HepG2 (cell line): Measurements from ENCODE around the gene BTD. TPM values are rescaled to one million over a fixed set of nuclear protein-coding genes. Genes with fewer than 3 reads are reported as not detected.

Experiments
- AGO2 ChIP-seq: fragments of 200-400 bp; formaldehyde crosslinking; optimal IDR thresholded peaks from 2 replicates; pipeline ENCODE3; 2017; ENCODE audit warnings: mild to moderate bottlenecking, low read depth, low read length, moderate library complexity
- ARID5B ChIP-seq: IDR thresholded peaks from 2 replicates; pipeline ENCODE4 v1.4.0; 2020; ENCODE audit warnings: mild to moderate bottlenecking, missing genetic modification reagents
- ETV5 ChIP-seq: IDR thresholded peaks from 2 replicates; pipeline ENCODE4 v1.6.1; 2018; ENCODE audit warnings: missing biosample characterization, missing genetic modification reagents, inconsistent platforms, borderline replicate concordance
- FOSL2 ChIP-seq: sonication (generic); formaldehyde crosslinking; IDR thresholded peaks from 2 replicates; pipeline ENCODE4 v1.4.0; 2020; ENCODE audit warnings: missing genetic modification reagents
- HNF4G ChIP-seq, 2 experiments: sonication (generic) in 1 of 2; formaldehyde crosslinking in 1 of 2; IDR thresholded peaks; 2 replicates each; pipeline versions ENCODE4 v1.4.0 to v1.6.1; 2011 to 2020; ENCODE audit warnings: borderline replicate concordance in 2 of 2, low read depth in 2 of 2, mild to moderate bottlenecking in 2 of 2, low read length in 1 of 2, missing genetic modification reagents in 1 of 2, moderate library complexity in 1 of 2
- LCORL ChIP-seq, 2 experiments: fragments of 450-650 bp in 1 of 2; sonication (generic) in 1 of 2; formaldehyde crosslinking in 1 of 2; IDR thresholded peaks; 2 replicates each; pipeline versions ENCODE4 v1.5.0 to v1.6.1; 2017 to 2020; ENCODE audit warnings: antibody characterized with exemption in 1 of 2, missing genetic modification reagents in 1 of 2
- MAFF ChIP-seq: IDR thresholded peaks from 2 replicates; pipeline ENCODE4 v1.6.1; 2011; ENCODE audit warnings: low read depth, low read length, improper control_type of control experiment
- MAX ChIP-seq: IDR thresholded peaks from 2 replicates; pipeline ENCODE4 v1.6.1; 2012; ENCODE audit warnings: inconsistent platforms
- MLXIP ChIP-seq: sonication (generic); formaldehyde crosslinking; IDR thresholded peaks from 2 replicates; pipeline ENCODE4 v1.9.0; 2021; ENCODE audit warnings: missing genetic modification reagents, borderline replicate concordance
- RERE ChIP-seq: IDR thresholded peaks from 2 replicates; pipeline ENCODE4 v1.6.1; 2016; ENCODE audit warnings: low read depth, missing genetic modification reagents, missing compliant biosample characterization
- SAP130 ChIP-seq: IDR thresholded peaks from 2 replicates; pipeline ENCODE4 v1.6.1; 2016; ENCODE audit warnings: low read depth
- STAT6 ChIP-seq: sonication (generic); formaldehyde crosslinking; IDR thresholded peaks from 2 replicates; pipeline ENCODE4 v1.4.0; 2020; ENCODE audit warnings: missing genetic modification reagents, mild to moderate bottlenecking, borderline replicate concordance
- ZNF256 ChIP-seq: sonication (generic); formaldehyde crosslinking; conservative IDR thresholded peaks from 2 replicates; pipeline ENCODE4 v1.4.0; 2020; ENCODE audit warnings: missing genetic modification reagents
- polyA plus RNA-seq, 8 experiments: library from polyadenylated mRNA; depleted of rRNA in 3 of 8; stranded (reverse) in 7 of 8; unstranded in 1 of 8; fragments of >200 nt; fragmentation: Illumina TruSeq in 4 of 8; extraction: Trizol in 4 of 8; gene quantifications; 2 replicates each; pipeline versions ENCODE4 v1.2.1 to v1.2.3, GENCODE V29; 2011 to 2016; ENCODE audit warnings: low read depth in 4 of 8, missing spikeins in 1 of 8, mixed read lengths in 1 of 8; ENCODE audit not compliant: insufficient read depth in 1 of 8
- total RNA-seq, 5 experiments: library from RNA; depleted of rRNA; stranded (reverse); fragments of >200 nt; fragmentation: Illumina TruSeq; extraction: Trizol; gene quantifications; 2 replicates each; pipeline ENCODE4 v1.2.3, GENCODE V29; 2016; ENCODE audit warnings: low read depth in 1 of 5

The BTD gene
- total and polyA plus RNA-seq, 2 of the 13 experiments (the other 11 are each of a cell fraction or from before 2014, with no cell fraction given) = 15.7 to 35.5 TPM

- TF ChIP-seq STAT6 (CRISPR knock-in tag) = no peak
- peak; percentile 66 for TF ChIP-seq FOSL2 (CRISPR knock-in tag)
- TF ChIP-seq ARID5B = peak; percentile 89
- TF ChIP-seq MLXIP (CRISPR knock-in tag) = no peak
- peak; percentile 82 for TF ChIP-seq HNF4G (IDR thresholded peaks at IDR 0.05; ENCODE audit: borderline replicate concordance, low read depth, low read length)
- TF ChIP-seq HNF4G (CRISPR knock-in tag; IDR thresholded peaks at IDR 0.05; ENCODE audit: borderline replicate concordance, low read depth) = no peak
- TF ChIP-seq AGO2 = no peak
- TF ChIP-seq LCORL (IDR thresholded peaks at IDR 0.05) = no peak
- TF ChIP-seq LCORL (CRISPR knock-in tag; IDR thresholded peaks at IDR 0.05) = peak; percentile 37; the same call in 1 of the 2 replicates
- peak; percentile 96 for TF ChIP-seq MAFF
- TF ChIP-seq MAX = 0 out of 2 replicates have a peak, but pooled peaks have one; percentile 18
- TF ChIP-seq SAP130 (CRISPR knock-in tag) = peak; percentile 71
- no peak for TF ChIP-seq ZNF256 (CRISPR knock-in tag)
- TF ChIP-seq RERE (CRISPR knock-in tag) = 0 out of 2 replicates have a peak, but pooled peaks have one; percentile 23
- TF ChIP-seq ETV5 (CRISPR knock-in tag) = peak; percentile 14; the same call in 1 of the 2 replicates
Measured at GRCh38 chr3:15606434-15606891, 4.9 kb downstream of the BTD start (continued).
